Measurements from ENCODE around the gene GPR180. TPM values are rescaled to one million over a fixed set of nuclear protein-coding genes. Genes with fewer than 3 reads are reported as not detected.

GPR180 gene
- total RNA-seq, 2 experiments from 2014 or later, result 6.8 to 7.0 TPM

GRCh38 chr13:94679614-94680013 is 78.0 kb downstream of the GPR180 start:
- H3K27me3 Mint-ChIP-seq, result peaks cover 48% of the 10 kb centered on the region
- no peak overlapping the region for H3K4me3 Mint-ChIP-seq
- no peak for DNase-seq
- H3K4me1 Mint-ChIP-seq, result no peaks in the 10 kb centered on the region
- H3K9me3 Mint-ChIP-seq, result no peaks in the 10 kb centered on the region
- H3K27ac Mint-ChIP-seq, result no peak overlapping the region
- H3K36me3 Mint-ChIP-seq, result no peaks in the 10 kb centered on the region

- Mint-ChIP-seq H3K36me3 (no peaks in the 10 kb centered on the region), H3K27ac (no peak overlapping the region), H3K9me3 (no peaks in the 10 kb centered on the region), H3K4me1 (no peaks in the 10 kb centered on the region), H3K27me3 (peaks cover 42% of the 10 kb centered on the region), H3K4me3 (no peak overlapping the region)
- no peak for DNase-seq
Observed at GRCh38 chr13:94682229-94682628, 80.6 kb downstream of the GPR180 start.

- Mint-ChIP-seq H3K9me3 (no peaks in the 10 kb centered on the region), H3K36me3 (no peaks in the 10 kb centered on the region), H3K27ac (no peak overlapping the region), H3K27me3 (peaks cover 39% of the 10 kb centered on the region), H3K4me1 (no peaks in the 10 kb centered on the region), H3K4me3 (no peak overlapping the region)
- DNase-seq, result no peak
Observed at GRCh38 chr13:94683409-94683808, 81.8 kb downstream of the GPR180 start.

Other genes with a start within 250 kb of the GPR180 start
- under 1 TPM in 1 of 2 experiments, not detected in 1; 0.16 TPM for gene DCT, start 122.2 kb upstream of the GPR180 start, total RNA-seq
- 10 to 100 TPM; 21.4 to 22.9 TPM for gene TGDS, start 5.7 kb upstream of the GPR180 start, total RNA-seq
- not detected for gene SOX21, start 110.7 kb downstream of the GPR180 start, total RNA-seq

Data from activated naive CD8-positive, alpha-beta T cell treated with anti-CD3 and anti-CD28 coated beads for 36 hours (primary cell).